OCI-LY3 (cell line): ENCODE data around the gene AKAP4.
A peak's percentile ranks its signal among the peaks of the same experiment; 100 is the strongest.

Source experiments
- H2AFZ ChIP-seq: fragments of 200-600, 300-600 bp; shearing (Covaris generic); 2 replicates; pipeline ENCODE4 v1.6.0; 2014; ENCODE audit warnings: antibody characterized with exemption, low read depth, low read length
- H3K27ac ChIP-seq: fragments of 200-600, 300-600 bp; sonication (generic); 2 replicates; pipeline ENCODE4 v1.5.1; 2014; ENCODE audit warnings: mild to moderate bottlenecking, low read length, moderate library complexity, mixed read lengths
- H3K27me3 ChIP-seq: fragments of 200-600, 300-600 bp; sonication (generic); 2 replicates; pipeline ENCODE4 v1.6.1; 2014; ENCODE audit warnings: low read depth, low read length, mixed read lengths
- H3K36me3 ChIP-seq: fragments of 200-600, 300-600 bp; sonication (generic); replicated peaks from 2 replicates; pipeline ENCODE3; 2014; ENCODE audit warnings: low read depth, low read length, mixed read lengths
- H3K4me1 ChIP-seq: fragments of 300-600, 200-600 bp; sonication (generic); 2 replicates; pipeline ENCODE4 v1.6.1; 2014; ENCODE audit warnings: low read length, mixed read lengths
- H3K4me2 ChIP-seq: fragments of 200-600, 300-600 bp; sonication (generic); 2 replicates; pipeline ENCODE4 v1.6.1; 2014; ENCODE audit warnings: low read length, mixed read lengths
- H3K4me3 ChIP-seq: fragments of 300-600, 200-600 bp; sonication (generic); 2 replicates; pipeline ENCODE4 v1.5.1; 2014; ENCODE audit warnings: antibody characterized with exemption, mild to moderate bottlenecking, low read length, moderate library complexity
- H3K79me2 ChIP-seq: fragments of 300-600, 200-600 bp; shearing (Covaris generic); 2 replicates; pipeline ENCODE4 v1.6.1; 2014; ENCODE audit warnings: mild to moderate bottlenecking, low read length, mixed read lengths
- H3K9ac ChIP-seq: fragments of 300-600, 200-600 bp; shearing (Covaris generic); 2 replicates; pipeline ENCODE4 v1.6.0; 2014; ENCODE audit warnings: mild to moderate bottlenecking, low read length, moderate library complexity
- H3K9me3 ChIP-seq: fragments of 200-600, 300-600 bp; shearing (Covaris generic); 2 replicates; pipeline ENCODE4 v1.6.1; 2014; ENCODE audit warnings: low read length, mixed read lengths; ENCODE audit not compliant: insufficient read depth
- H4K20me1 ChIP-seq: fragments of 200-600, 300-600 bp; sonication (generic); 2 replicates; pipeline ENCODE4 v1.6.1; 2016; ENCODE audit warnings: low read length, mixed read lengths; ENCODE audit not compliant: insufficient read depth
- CTCF ChIP-seq: fragments of 200-600, 300-600 bp; sonication (generic); IDR thresholded peaks from 2 replicates; pipeline ENCODE4 v1.5.1; 2014; ENCODE audit warnings: antibody characterized with exemption, low read length, low read depth
- EZH2phosphoT487 ChIP-seq: fragments of 200-600 bp; shearing (Covaris generic); IDR thresholded peaks from 2 replicates; pipeline ENCODE4 v1.6.1; 2018; ENCODE audit warnings: antibody characterized with exemption, mixed run types, low read depth

The AKAP4 gene

GRCh38 chrX:50183891-50184290, 16.9 kb downstream of the AKAP4 start:
- peaks cover 10% of the 10 kb centered on the region for H3K4me1 ChIP-seq
- H4K20me1 ChIP-seq = no peaks in the 10 kb centered on the region
- no peak for TF ChIP-seq EZH2phosphoT487
- no peak for TF ChIP-seq CTCF
- H3K27me3 ChIP-seq = no peaks in the 10 kb centered on the region
- H3K9me3 ChIP-seq = no peaks in the 10 kb centered on the region
- no peaks in the 10 kb centered on the region for H3K36me3 ChIP-seq
- no peak overlapping the region for H3K4me2 ChIP-seq
- H3K79me2 ChIP-seq = no peaks in the 10 kb centered on the region
- no peak overlapping the region for H3K27ac ChIP-seq
- no peak overlapping the region for H3K4me3 ChIP-seq
- no peak overlapping the region for H3K9ac ChIP-seq
- no peak overlapping the region for H2AFZ ChIP-seq

GRCh38 chrX:50180073-50180940, 20.5 kb downstream of the AKAP4 start:
- Histone ChIP-seq H3K9me3 (no peaks in the 10 kb centered on the region), H3K27ac (no peak overlapping the region), H3K4me2 (peak overlapping the region; percentile 48)

GRCh38 chrX:50169717-50170116, 31.1 kb downstream of the AKAP4 start:
- H3K4me3 ChIP-seq = no peak overlapping the region
- peak overlapping the region; percentile 70; the same call in 1 of the 2 replicates for H3K4me2 ChIP-seq
- H4K20me1 ChIP-seq = no peaks in the 10 kb centered on the region
- H2AFZ ChIP-seq = no peak overlapping the region
- H3K9me3 ChIP-seq = no peaks in the 10 kb centered on the region
- no peak for TF ChIP-seq EZH2phosphoT487
- TF ChIP-seq CTCF = no peak
- H3K27me3 ChIP-seq = no peaks in the 10 kb centered on the region
- H3K36me3 ChIP-seq = no peaks in the 10 kb centered on the region
- H3K79me2 ChIP-seq = no peaks in the 10 kb centered on the region
- peaks cover 23% of the 10 kb centered on the region for H3K4me1 ChIP-seq
- H3K9ac ChIP-seq = no peak overlapping the region
- H3K27ac ChIP-seq = no peak overlapping the region

More at GRCh38 chrX:50180073-50180940, 20.5 kb downstream of the AKAP4 start:
- Histone ChIP-seq H3K79me2 (no peaks in the 10 kb centered on the region), H3K36me3 (no peaks in the 10 kb centered on the region), H3K27me3 (no peaks in the 10 kb centered on the region), H2AFZ (no peak overlapping the region), H3K9ac (no peak overlapping the region), H3K4me3 (no peak overlapping the region), H3K4me1 (peaks cover 10% of the 10 kb centered on the region), H4K20me1 (no peaks in the 10 kb centered on the region)
- TF ChIP-seq CTCF = no peak

GRCh38 chrX:50168241-50168687, 32.5 kb downstream of the AKAP4 start:
- Histone ChIP-seq H3K36me3 (no peaks in the 10 kb centered on the region), H3K27me3 (no peaks in the 10 kb centered on the region), H3K4me1 (peaks cover 23% of the 10 kb centered on the region), H3K9ac (no peak overlapping the region), H3K9me3 (no peaks in the 10 kb centered on the region), H2AFZ (no peak overlapping the region), H4K20me1 (no peaks in the 10 kb centered on the region), H3K4me2 (peak overlapping the region; percentile 70), H3K79me2 (no peaks in the 10 kb centered on the region), H3K27ac (peak overlapping the region; percentile 64), H3K4me3 (peak overlapping the region; percentile 60)
- no peak for TF ChIP-seq EZH2phosphoT487
- TF ChIP-seq CTCF = no peak
